HCT116 (cell line): ENCODE measurements around the gene DMKN. TPM values are rescaled to one million over a fixed set of nuclear protein-coding genes. Genes with fewer than 3 reads are reported as not detected.

Source experiments
- ATAC-seq: fragments of 200-7000 bp; cut with Tn5 transposase; 2 replicates; pipeline ENCODE4 v1.9.1; 2020; ENCODE audit warnings: mild to moderate bottlenecking, moderate library complexity
- BruUV-seq: library from RNA; stranded (reverse); fragments of 400-500 nt; replicated peaks from 2 replicates; lab custom pipeline; 2021; lab: Mats Ljungman, UMichigan
- CTCF ChIA-PET: fragments of 300-600 bp; sonication (Branson Sonifier 250); formaldehyde crosslinking; loops from one replicate; lab custom pipeline; 2021; ENCODE audit warnings: antibody characterized with exemption; lab: Charles Lee
- POLR2A ChIA-PET: fragments of 300-600, 350-600 bp; sonication (Branson Sonifier 250); formaldehyde crosslinking; loops from one replicate; lab custom pipeline; 2021; ENCODE audit warnings: antibody characterized with exemption; lab: Charles Lee
- RAD21 ChIA-PET, 2 experiments: fragments of 300-600 bp; sonication (Branson Sonifier 250); formaldehyde crosslinking; loops; one replicate each; lab custom pipeline; 2023; ENCODE audit warnings: low total read pairs in 2 of 2; ENCODE audit not compliant: uncharacterized antibody in 2 of 2, unreplicated experiment in 2 of 2, low non-redundant PET in 1 of 2; lab: Charles Lee
- DNase-seq: peaks from one replicate; pipeline ENCODE4 v3.0.0-alpha.2; 2010; ENCODE audit warnings: low read depth, low spot score
- H2AFZ ChIP-seq: fragments of 200-600 bp; shearing (Covaris generic), sonication (generic); 2 replicates; pipeline ENCODE4 v1.6.1; 2017; ENCODE audit warnings: low read depth, mixed run types, mixed read lengths, antibody characterized with exemption, low read length; ENCODE audit not compliant: poor library complexity, severe bottlenecking
- H3K27ac ChIP-seq: 2 replicates; pipeline ENCODE4 v1.5.1; 2012; ENCODE audit warnings: low read depth, low read length
- H3K27me3 ChIP-seq: fragments of 200-600 bp; sonication (generic); 2 replicates; pipeline ENCODE4 v1.6.1; 2016; ENCODE audit warnings: mixed run types, low read length, mixed read lengths; ENCODE audit not compliant: insufficient read depth
- H3K36me3 ChIP-seq, 2 experiments: fragments of 200-500 bp in 1 of 2; fragments of 200-600 bp in 1 of 2; sonication (Bioruptor generic) in 1 of 2; sonication (generic) in 1 of 2; 2 replicates each; pipeline versions ENCODE4 v1.5.1 to v1.6.1; 2014 to 2016; ENCODE audit warnings: low read length in 2 of 2, inconsistent platforms in 1 of 2, mixed read lengths in 1 of 2, mixed run types in 1 of 2; ENCODE audit not compliant: insufficient read depth in 2 of 2, control insufficient read depth in 1 of 2
- H3K4me1 ChIP-seq, 2 experiments: fragments of 200-600 bp in 1 of 2; sonication (generic) in 1 of 2; 2 replicates each; pipeline versions ENCODE4 v1.5.1 to v1.6.1; 2012 to 2017; ENCODE audit warnings: low read length in 2 of 2, inconsistent platforms in 1 of 2, mild to moderate bottlenecking in 1 of 2, mixed read lengths in 1 of 2, mixed run types in 1 of 2, moderate library complexity in 1 of 2; ENCODE audit not compliant: insufficient read depth in 2 of 2, control insufficient read depth in 1 of 2
- H3K4me2 ChIP-seq: fragments of 200-600 bp; sonication (generic); 2 replicates; pipeline ENCODE4 v1.6.1; 2017; ENCODE audit warnings: mixed run types, low read length, mixed read lengths
- H3K4me3 ChIP-seq, 2 experiments: fragments of 200-600 bp in 1 of 2; sonication (generic) in 1 of 2; replicated peaks in 1 of 2; 2 replicates each; pipeline ENCODE4 v1.5.1; 2011 to 2016; ENCODE audit warnings: low read length in 2 of 2, control low read depth in 1 of 2, low read depth in 1 of 2, mild to moderate bottlenecking in 1 of 2, mixed read lengths in 1 of 2, mixed run types in 1 of 2
- H3K79me2 ChIP-seq: fragments of 200-600 bp; sonication (generic); 2 replicates; pipeline ENCODE4 v1.6.1; 2017; ENCODE audit warnings: mild to moderate bottlenecking, mixed run types, low read length, moderate library complexity, mixed read lengths; ENCODE audit not compliant: insufficient read depth
- H3K9ac ChIP-seq: fragments of 200-600 bp; sonication (generic); 2 replicates; pipeline ENCODE4 v1.6.1; 2016; ENCODE audit warnings: low read length, mixed read lengths
- H3K9me2 ChIP-seq: fragments of 200-600 bp; sonication (generic), shearing (Covaris generic); 2 replicates; pipeline ENCODE4 v1.6.1; 2017; ENCODE audit warnings: mixed run types, mild to moderate bottlenecking, moderate library complexity; ENCODE audit not compliant: insufficient read depth
- H3K9me3 ChIP-seq, 2 experiments: fragments of 200-500 bp in 1 of 2; fragments of 200-600 bp in 1 of 2; sonication (Bioruptor generic) in 1 of 2; sonication (generic) in 1 of 2; 2 replicates each; pipeline ENCODE4 v1.6.1; 2014 to 2017; ENCODE audit warnings: low read length in 2 of 2, mixed read lengths in 2 of 2, inconsistent platforms in 1 of 2, low read depth in 1 of 2, mild to moderate bottlenecking in 1 of 2, mixed run types in 1 of 2, moderate library complexity in 1 of 2; ENCODE audit not compliant: control insufficient read depth in 1 of 2, insufficient read depth in 1 of 2
- H4K20me1 ChIP-seq: fragments of 200-600 bp; sonication (generic), shearing (Covaris generic); 2 replicates; pipeline ENCODE4 v1.6.1; 2017; ENCODE audit warnings: mixed run types, mild to moderate bottlenecking, moderate library complexity; ENCODE audit not compliant: insufficient read depth
- ATF3 ChIP-seq: IDR thresholded peaks from 2 replicates; pipeline ENCODE4 v1.6.1; 2012
- CTCF ChIP-seq, 3 experiments: fragments of 200-600 bp in 1 of 3; sonication (generic) in 1 of 3; IDR thresholded peaks in 2 of 3; conservative IDR thresholded peaks in 1 of 3; 2 replicates each; pipeline ENCODE4 v1.5.1; 2012 to 2017; ENCODE audit warnings: low read depth in 2 of 3, low read length in 2 of 3, antibody characterized with exemption in 1 of 3, borderline replicate concordance in 1 of 3, control low read depth in 1 of 3, mild to moderate bottlenecking in 1 of 3, mixed read lengths in 1 of 3, mixed run types in 1 of 3, moderate library complexity in 1 of 3; ENCODE audit not compliant: insufficient read depth in 1 of 3
- EGR1 ChIP-seq: IDR thresholded peaks from 2 replicates; pipeline ENCODE4 v1.6.1; 2012; ENCODE audit warnings: low read depth
- EZH2phosphoT487 ChIP-seq: fragments of 200-600 bp; IDR thresholded peaks from 2 replicates; pipeline ENCODE4 v1.6.1; 2018; ENCODE audit warnings: antibody characterized with exemption, borderline replicate concordance
- FOSL1 ChIP-seq: IDR thresholded peaks from 2 replicates; pipeline ENCODE4 v1.6.1; 2012; ENCODE audit warnings: low read depth
- JUND ChIP-seq: IDR thresholded peaks from 2 replicates; pipeline ENCODE4 v1.6.1; 2012
- POLR2A ChIP-seq: IDR thresholded peaks from 2 replicates; pipeline ENCODE4 v1.7.0; 2011; ENCODE audit warnings: borderline replicate concordance; ENCODE audit not compliant: insufficient read depth, insufficient read length; ENCODE audit errors: extremely low read depth
- RAD21 ChIP-seq: IDR thresholded peaks from 2 replicates; pipeline ENCODE4 v1.6.1; 2012; ENCODE audit warnings: low read depth, mild to moderate bottlenecking
- SIN3A ChIP-seq: IDR thresholded peaks from 2 replicates; pipeline ENCODE4 v1.6.1; 2012; ENCODE audit warnings: low read depth
- SP1 ChIP-seq: IDR thresholded peaks from 2 replicates; pipeline ENCODE4 v1.6.1; 2012; ENCODE audit warnings: low read depth
- SRF ChIP-seq: IDR thresholded peaks from 2 replicates; pipeline ENCODE4 v1.6.1; 2012; ENCODE audit warnings: low read depth
- TCF7L2 ChIP-seq: IDR thresholded peaks from 2 replicates; pipeline ENCODE4 v1.7.0; 2011; ENCODE audit warnings: borderline replicate concordance, inconsistent platforms; ENCODE audit not compliant: insufficient read depth, insufficient read length; ENCODE audit errors: extremely low read depth
- YY1 ChIP-seq: IDR thresholded peaks from 2 replicates; pipeline ENCODE4 v1.6.1; 2011; ENCODE audit warnings: low read length, low read depth, moderate library complexity, mild to moderate bottlenecking; ENCODE audit not compliant: insufficient replicate concordance; ENCODE audit errors: extremely low read depth
- ZFX ChIP-seq: fragments of 450-650 bp; IDR thresholded peaks from 2 replicates; pipeline ENCODE4 v1.6.1; 2017
- ZNF274 ChIP-seq: fragments of 200-500 bp; sonication (Bioruptor generic); IDR thresholded peaks from 2 replicates; pipeline ENCODE4 v1.6.1; 2014; ENCODE audit warnings: mild to moderate bottlenecking, low read depth, low read length, inconsistent platforms
- intact Hi-C: fragments of 100-400 bp; cut with micrococcal nuclease; formaldehyde crosslinking; loops from 2 replicates; pipeline ENCODE4 v1.10.0; 2022
- total RNA-seq: library from RNA; stranded (reverse); gene quantifications from one replicate; pipeline ENCODE4 v1.2.1, GENCODE V29; 2021; ENCODE audit not compliant: unreplicated experiment
- TF ChIP-seq, protein P1 (sequence below): IDR thresholded peaks from 2 replicates; pipeline ENCODE4 v1.6.1; 2011; ENCODE audit warnings: mild to moderate bottlenecking, low read length, moderate library complexity; ENCODE audit not compliant: insufficient replicate concordance; ENCODE audit errors: extremely low read depth
- TF ChIP-seq, protein P2 (sequence below): IDR thresholded peaks from 2 replicates; pipeline ENCODE4 v1.6.1; 2012

The DMKN gene
- total RNA-seq, 1 experiment from 2014 or later = 246 TPM

GRCh38 chr19:35451338-35452096, 61.9 kb downstream of the DMKN start:
- CTCF ChIA-PET = no interaction called here
- H3K36me3 ChIP-seq = no peaks in the 10 kb centered on the region
- H3K27ac ChIP-seq = no peak overlapping the region
- BruUV-seq = no TSS peak
- no peak overlapping the region for H3K4me3 ChIP-seq
- H3K79me2 ChIP-seq = no peaks in the 10 kb centered on the region
- POLR2A ChIA-PET = no interaction called here
- DNase-seq (no peak), ATAC-seq (no peak)
- no peak overlapping the region for H3K9ac ChIP-seq
- no peak overlapping the region for H3K4me2 ChIP-seq
- no peaks in the 10 kb centered on the region for H3K9me3 ChIP-seq
- no peak overlapping the region for H2AFZ ChIP-seq
- TF ChIP-seq JUND (no peak), TCF7L2 (no peak), YY1 (no peak), CTCF (IDR thresholded peaks at IDR 0.05 in 2 of 3, conservative IDR thresholded peaks at IDR 0.05 in 1 of 3; ENCODE audit: borderline replicate concordance in 1 of 3, insufficient read depth in 1 of 3, low read depth in 2 of 3, low read length in 2 of 3) (no peak), POLR2A (no peak), SP1 (no peak), RAD21 (no peak), SIN3A (no peak), ZNF274 (no peak), ATF3 (no peak), FOSL1 (no peak), SRF (no peak), EGR1 (no peak), EZH2phosphoT487 (no peak), ZFX (no peak)
- TF ChIP-seq, protein P1, sequence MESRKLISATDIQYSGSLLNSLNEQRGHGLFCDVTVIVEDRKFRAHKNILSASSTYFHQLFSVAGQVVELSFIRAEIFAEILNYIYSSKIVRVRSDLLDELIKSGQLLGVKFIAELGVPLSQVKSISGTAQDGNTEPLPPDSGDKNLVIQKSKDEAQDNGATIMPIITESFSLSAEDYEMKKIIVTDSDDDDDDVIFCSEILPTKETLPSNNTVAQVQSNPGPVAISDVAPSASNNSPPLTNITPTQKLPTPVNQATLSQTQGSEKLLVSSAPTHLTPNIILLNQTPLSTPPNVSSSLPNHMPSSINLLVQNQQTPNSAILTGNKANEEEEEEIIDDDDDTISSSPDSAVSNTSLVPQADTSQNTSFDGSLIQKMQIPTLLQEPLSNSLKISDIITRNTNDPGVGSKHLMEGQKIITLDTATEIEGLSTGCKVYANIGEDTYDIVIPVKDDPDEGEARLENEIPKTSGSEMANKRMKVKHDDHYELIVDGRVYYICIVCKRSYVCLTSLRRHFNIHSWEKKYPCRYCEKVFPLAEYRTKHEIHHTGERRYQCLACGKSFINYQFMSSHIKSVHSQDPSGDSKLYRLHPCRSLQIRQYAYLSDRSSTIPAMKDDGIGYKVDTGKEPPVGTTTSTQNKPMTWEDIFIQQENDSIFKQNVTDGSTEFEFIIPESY = no peak
- TF ChIP-seq, protein P2, sequence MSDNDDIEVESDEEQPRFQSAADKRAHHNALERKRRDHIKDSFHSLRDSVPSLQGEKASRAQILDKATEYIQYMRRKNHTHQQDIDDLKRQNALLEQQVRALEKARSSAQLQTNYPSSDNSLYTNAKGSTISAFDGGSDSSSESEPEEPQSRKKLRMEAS = no peak
- RAD21 ChIA-PET = no interaction called here
- intact Hi-C loops = no loop called here
- H3K4me1 ChIP-seq = no peaks in the 10 kb centered on the region
- H4K20me1 ChIP-seq = no peaks in the 10 kb centered on the region
- H3K9me2 ChIP-seq = no peaks in the 10 kb centered on the region
- H3K27me3 ChIP-seq = peaks cover 25% of the 10 kb centered on the region
